ENCODE data around the gene HELZ. TPM values are rescaled to one million over a fixed set of nuclear protein-coding genes. Genes with fewer than 3 reads are reported as not detected.
A peak's percentile ranks its signal among the peaks of the same experiment; 100 is the strongest.

The HELZ gene
- total RNA-seq, 4 donors from 2014 or later = 21.0 to 47.0 (median 38.9) TPM

- in situ Hi-C loops (cut with MboI; ENCODE audit: low sequenced_read_pairs in 4 of 4) = no loop called here
- DNase-seq (no peak), ATAC-seq (no peak)
- H3K4me1 ChIP-seq = peaks cover 7 to 13% of the 10 kb centered on the region in 2 donors
- H3K9me3 ChIP-seq = no peaks in the 10 kb centered on the region
- no peaks in the 10 kb centered on the region for H3K27me3 ChIP-seq
- H3K27ac ChIP-seq = no peak overlapping the region
- no peak overlapping the region for H3K4me3 ChIP-seq
- H3K36me3 ChIP-seq = no peaks in the 10 kb centered on the region
- intact Hi-C loops (cut with DNase I; ENCODE audit: low total_unique reads) = loop anchor here (10.0 kb wide), 1 partner anchor 203 kb away; the partner anchor contains the start of gene CACNG1
- TF ChIP-seq CTCF (IDR thresholded peaks at IDR 0.05 in 4 of 5, conservative IDR thresholded peaks at IDR 0.05 in 1 of 5) (no peak), POLR2A (IDR thresholded peaks at IDR 0.05) (no peak)
Observed at GRCh38 chr17:67248291-67248690, 3.3 kb upstream of the HELZ start.

- Histone ChIP-seq H3K27me3 (no peaks in the 10 kb centered on the region), H3K4me3 (no peak overlapping the region), H3K27ac (no peak overlapping the region), H3K9me3 (no peaks in the 10 kb centered on the region), H3K36me3 (no peaks in the 10 kb centered on the region), H3K4me1 (peaks cover 14 to 22% of the 10 kb centered on the region in 2 donors)
- in situ Hi-C loops (cut with MboI; ENCODE audit: low sequenced_read_pairs in 4 of 4) (no loop called here), intact Hi-C loops (cut with DNase I; ENCODE audit: low total_unique reads) (loop anchor here (10.0 kb wide), 1 partner anchor 203 kb away; the partner anchor contains the start of gene CACNG1)
- DNase-seq (no peak), ATAC-seq (no peak)
- TF ChIP-seq CTCF (IDR thresholded peaks at IDR 0.05 in 4 of 5, conservative IDR thresholded peaks at IDR 0.05 in 1 of 5) (no peak), POLR2A (IDR thresholded peaks at IDR 0.05) (no peak)
Observed at GRCh38 chr17:67247416-67247900, 2.5 kb upstream of the HELZ start.

- intact Hi-C loops (cut with DNase I; ENCODE audit: low total_unique reads) = loop anchor here (10.0 kb wide), 1 partner anchor 202 kb away; the partner anchor contains the start of gene CACNG1
- in situ Hi-C loops (cut with MboI; ENCODE audit: low sequenced_read_pairs in 4 of 4) = no loop called here
- H3K4me3 ChIP-seq = peak overlapping the region in 2 of 4 donors; percentile 99 to 100
- no peaks in the 10 kb centered on the region for H3K36me3 ChIP-seq
- H3K4me1 ChIP-seq = peaks cover 18 to 26% of the 10 kb centered on the region in 2 donors
- TF ChIP-seq POLR2A (IDR thresholded peaks at IDR 0.05) (no peak), CTCF (IDR thresholded peaks at IDR 0.05 in 4 of 5, conservative IDR thresholded peaks at IDR 0.05 in 1 of 5) (no peak)
- H3K9me3 ChIP-seq = no peaks in the 10 kb centered on the region
- DNase-seq (peak; percentile 50 to 52), ATAC-seq (peak; percentile 21 to 43)
- no peaks in the 10 kb centered on the region for H3K27me3 ChIP-seq
- H3K27ac ChIP-seq = no peak overlapping the region
Observed at GRCh38 chr17:67246653-67247415, 1.8 kb upstream of the HELZ start.

GRCh38 chr17:67246403-67246652 lies 1.3 kb upstream of the HELZ start:
- H3K4me1 ChIP-seq = peaks cover 23 to 31% of the 10 kb centered on the region in 2 donors
- TF ChIP-seq CTCF (IDR thresholded peaks at IDR 0.05 in 4 of 5, conservative IDR thresholded peaks at IDR 0.05 in 1 of 5) (no peak), POLR2A (IDR thresholded peaks at IDR 0.05) (no peak)
- ATAC-seq (no peak), DNase-seq (no peak)
- H3K27ac ChIP-seq = peak overlapping the region in 1 of 4 donors; percentile 98
- no peaks in the 10 kb centered on the region for H3K27me3 ChIP-seq
- H3K9me3 ChIP-seq = no peaks in the 10 kb centered on the region
- intact Hi-C loops (cut with DNase I; ENCODE audit: low total_unique reads) = loop anchor here (10.0 kb wide), 1 partner anchor 202 kb away; the partner anchor contains the start of gene CACNG1
- in situ Hi-C loops (cut with MboI; ENCODE audit: low sequenced_read_pairs in 4 of 4) = no loop called here
- peak overlapping the region; percentile 78 to 100 (median 88) for H3K4me3 ChIP-seq
- H3K36me3 ChIP-seq = no peaks in the 10 kb centered on the region

Data from gastrocnemius medialis (tissue), 4 donors.